HEK293 (cell line): ENCODE measurements around the gene ITPKB.

Experiments
- CTCF ChIA-PET: fragments of 350-600 bp; formaldehyde crosslinking; extraction: SDS; loops from one replicate; lab custom pipeline; 2021; ENCODE audit warnings: antibody characterized with exemption; lab: Yijun Ruan, JAX
- POLR2A ChIA-PET: fragments of 300-600 bp; formaldehyde crosslinking; extraction: SDS; loops from one replicate; lab custom pipeline; 2020; ENCODE audit warnings: antibody characterized with exemption, inconsistent platforms; lab: Yijun Ruan, JAX
- H3K27ac ChIP-seq: fragments of 200-500 bp; sonication (Bioruptor generic); 2 replicates; pipeline ENCODE4 v1.5.1; 2014; ENCODE audit warnings: low read depth, low read length, control low read depth, inconsistent platforms; ENCODE audit errors: extremely low read depth
- H3K36me3 ChIP-seq, 2 experiments: fragments of 200-500 bp in 1 of 2; sonication (Bioruptor generic) in 1 of 2; 1 replicate in 1 of 2; 2 replicates in 1 of 2; pipeline ENCODE4 v1.5.1; 2014 to 2017; ENCODE audit warnings: inconsistent platforms in 2 of 2, low read length in 2 of 2; ENCODE audit not compliant: control insufficient read depth in 2 of 2, insufficient read depth in 1 of 2
- H3K4me1 ChIP-seq: fragments of 200-500 bp; sonication (Bioruptor generic); 2 replicates; pipeline ENCODE4 v1.5.1; 2014; ENCODE audit warnings: mild to moderate bottlenecking, low read length, inconsistent platforms; ENCODE audit not compliant: control insufficient read depth, insufficient read depth
- H3K4me3 ChIP-seq: 2 replicates; pipeline ENCODE4 v1.5.1; 2011; ENCODE audit warnings: low read depth, mild to moderate bottlenecking, control low read depth, low read length, moderate library complexity
- H3K9me3 ChIP-seq: fragments of 200-500 bp; sonication (Bioruptor generic); 2 replicates; pipeline ENCODE4 v1.5.1; 2014; ENCODE audit warnings: low read depth, low read length, inconsistent platforms; ENCODE audit not compliant: control insufficient read depth, insufficient read depth
- HOXD13 ChIP-seq: sonication (generic); formaldehyde crosslinking; IDR thresholded peaks from 2 replicates; pipeline ENCODE4 v1.8.0; 2022; ENCODE audit warnings: missing genetic modification reagents, borderline replicate concordance
- IKZF3 ChIP-seq: fragments of 450-650 bp; IDR thresholded peaks from 2 replicates; pipeline ENCODE4 v1.5.0; 2018; ENCODE audit warnings: missing biosample characterization, mild to moderate bottlenecking, missing genetic modification characterization, moderate library complexity
- WT1 ChIP-seq: fragments of 450-650 bp; formaldehyde crosslinking; IDR thresholded peaks from 2 replicates; pipeline ENCODE4 v1.5.1; 2016; ENCODE audit warnings: missing biosample characterization, missing genetic modification characterization
- ZBTB1 ChIP-seq: fragments of 450-650 bp; formaldehyde crosslinking; IDR thresholded peaks from 2 replicates; pipeline ENCODE4 v1.5.1; 2016; ENCODE audit warnings: missing biosample characterization, missing genetic modification characterization
- ZBTB17 ChIP-seq: fragments of 450-650 bp; formaldehyde crosslinking; IDR thresholded peaks from 2 replicates; pipeline ENCODE4 v1.5.1; 2016; ENCODE audit warnings: missing biosample characterization, missing genetic modification characterization
- ZFP41 ChIP-seq: fragments of 450-650 bp; formaldehyde crosslinking; IDR thresholded peaks from 2 replicates; pipeline ENCODE4 v1.5.1; 2016; ENCODE audit warnings: missing biosample characterization, missing genetic modification characterization, borderline replicate concordance
- ZNF10 ChIP-seq: fragments of 450-650 bp; formaldehyde crosslinking; IDR thresholded peaks from 2 replicates; pipeline ENCODE4 v1.5.1; 2017; ENCODE audit warnings: missing biosample characterization, missing genetic modification characterization
- ZNF169 ChIP-seq: fragments of 450-650 bp; formaldehyde crosslinking; IDR thresholded peaks from 2 replicates; pipeline ENCODE4 v1.5.1; 2016; ENCODE audit warnings: missing biosample characterization, missing genetic modification characterization
- ZNF248 ChIP-seq: fragments of 450-650 bp; formaldehyde crosslinking; IDR thresholded peaks from 2 replicates; pipeline ENCODE4 v1.5.1; 2017; ENCODE audit warnings: missing biosample characterization, missing genetic modification characterization
- ZNF366 ChIP-seq: fragments of 450-650 bp; formaldehyde crosslinking; conservative IDR thresholded peaks from 2 replicates; pipeline ENCODE4 v1.5.1; 2016; ENCODE audit warnings: missing biosample characterization, missing genetic modification characterization
- ZNF37A ChIP-seq: fragments of 450-650 bp; IDR thresholded peaks from 2 replicates; pipeline ENCODE4 v1.5.1; 2018; ENCODE audit warnings: missing biosample characterization, missing genetic modification characterization
- ZNF560 ChIP-seq: fragments of 450-650 bp; formaldehyde crosslinking; IDR thresholded peaks from 2 replicates; pipeline ENCODE4 v1.5.1; 2017; ENCODE audit warnings: missing biosample characterization, missing genetic modification characterization, borderline replicate concordance
- ZNF585B ChIP-seq: fragments of 450-650 bp; formaldehyde crosslinking; IDR thresholded peaks from 2 replicates; pipeline ENCODE4 v1.5.1; 2016; ENCODE audit warnings: missing biosample characterization, missing genetic modification characterization
- ZNF654 ChIP-seq: fragments of 450-650 bp; formaldehyde crosslinking; IDR thresholded peaks from 2 replicates; pipeline ENCODE4 v1.5.1; 2016; ENCODE audit warnings: low read depth, missing biosample characterization, missing genetic modification characterization
- ZNF747 ChIP-seq: fragments of 450-650 bp; formaldehyde crosslinking; IDR thresholded peaks from 2 replicates; pipeline ENCODE4 v1.5.1; 2016; ENCODE audit warnings: missing biosample characterization, missing genetic modification characterization
- ZNF777 ChIP-seq: fragments of 450-650 bp; formaldehyde crosslinking; IDR thresholded peaks from 2 replicates; pipeline ENCODE4 v1.5.1; 2017; ENCODE audit warnings: missing biosample characterization, missing genetic modification characterization, borderline replicate concordance
- TF ChIP-seq, protein P1 (sequence below): sonication (generic); formaldehyde crosslinking; IDR thresholded peaks from 2 replicates; pipeline ENCODE4 v1.8.1; 2022; ENCODE audit warnings: mild to moderate bottlenecking, moderate library complexity, missing genetic modification reagents
- TF ChIP-seq, protein P2 (sequence below): fragments of 450-650 bp; formaldehyde crosslinking; IDR thresholded peaks from 2 replicates; pipeline ENCODE4 v1.5.1; 2016; ENCODE audit warnings: missing biosample characterization, missing genetic modification characterization
- TF ChIP-seq, protein P3 (sequence below): fragments of 450-650 bp; formaldehyde crosslinking; IDR thresholded peaks from 2 replicates; pipeline ENCODE4 v1.5.0; 2017; ENCODE audit warnings: missing biosample characterization, missing genetic modification characterization, borderline replicate concordance
- TF ChIP-seq, protein P4 (sequence below): fragments of 450-650 bp; formaldehyde crosslinking; IDR thresholded peaks from 2 replicates; pipeline ENCODE4 v1.5.1; 2016; ENCODE audit warnings: missing biosample characterization, missing genetic modification characterization
- TF ChIP-seq, protein P5 (sequence below): IDR thresholded peaks from 2 replicates; pipeline ENCODE4 v1.6.1; 2011; ENCODE audit warnings: mild to moderate bottlenecking, low read depth, low read length, borderline replicate concordance

Gene ITPKB

DNA sequence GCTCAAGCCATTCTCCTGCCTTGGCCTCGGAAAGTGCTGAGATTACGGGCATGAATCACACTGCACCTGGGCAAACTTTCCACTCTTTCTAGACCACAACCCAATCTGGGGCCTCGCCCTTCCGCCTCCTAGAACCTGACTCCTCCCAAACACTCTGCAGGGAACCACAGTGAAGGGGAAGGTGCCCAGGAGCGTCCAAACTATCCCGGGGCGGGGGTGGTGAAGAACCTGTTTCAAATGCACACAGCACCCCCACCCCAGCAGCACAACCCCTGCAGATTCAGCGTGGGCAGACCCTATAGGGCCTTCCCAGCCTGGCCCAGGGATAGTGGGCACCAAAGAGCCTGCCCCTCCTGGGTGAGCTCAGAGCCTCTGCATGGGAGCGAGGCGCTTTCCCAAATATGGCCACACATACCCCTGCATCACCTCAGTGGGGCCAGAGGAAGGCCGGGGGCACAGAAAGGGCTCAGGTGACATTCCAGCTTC, 103.6 kb downstream of the ITPKB start (continued):
- TF ChIP-seq, protein P1, sequence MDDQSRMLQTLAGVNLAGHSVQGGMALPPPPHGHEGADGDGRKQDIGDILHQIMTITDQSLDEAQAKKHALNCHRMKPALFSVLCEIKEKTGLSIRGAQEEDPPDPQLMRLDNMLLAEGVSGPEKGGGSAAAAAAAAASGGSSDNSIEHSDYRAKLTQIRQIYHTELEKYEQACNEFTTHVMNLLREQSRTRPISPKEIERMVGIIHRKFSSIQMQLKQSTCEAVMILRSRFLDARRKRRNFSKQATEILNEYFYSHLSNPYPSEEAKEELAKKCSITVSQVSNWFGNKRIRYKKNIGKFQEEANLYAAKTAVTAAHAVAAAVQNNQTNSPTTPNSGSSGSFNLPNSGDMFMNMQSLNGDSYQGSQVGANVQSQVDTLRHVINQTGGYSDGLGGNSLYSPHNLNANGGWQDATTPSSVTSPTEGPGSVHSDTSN = no peak
- TF ChIP-seq, protein P2, sequence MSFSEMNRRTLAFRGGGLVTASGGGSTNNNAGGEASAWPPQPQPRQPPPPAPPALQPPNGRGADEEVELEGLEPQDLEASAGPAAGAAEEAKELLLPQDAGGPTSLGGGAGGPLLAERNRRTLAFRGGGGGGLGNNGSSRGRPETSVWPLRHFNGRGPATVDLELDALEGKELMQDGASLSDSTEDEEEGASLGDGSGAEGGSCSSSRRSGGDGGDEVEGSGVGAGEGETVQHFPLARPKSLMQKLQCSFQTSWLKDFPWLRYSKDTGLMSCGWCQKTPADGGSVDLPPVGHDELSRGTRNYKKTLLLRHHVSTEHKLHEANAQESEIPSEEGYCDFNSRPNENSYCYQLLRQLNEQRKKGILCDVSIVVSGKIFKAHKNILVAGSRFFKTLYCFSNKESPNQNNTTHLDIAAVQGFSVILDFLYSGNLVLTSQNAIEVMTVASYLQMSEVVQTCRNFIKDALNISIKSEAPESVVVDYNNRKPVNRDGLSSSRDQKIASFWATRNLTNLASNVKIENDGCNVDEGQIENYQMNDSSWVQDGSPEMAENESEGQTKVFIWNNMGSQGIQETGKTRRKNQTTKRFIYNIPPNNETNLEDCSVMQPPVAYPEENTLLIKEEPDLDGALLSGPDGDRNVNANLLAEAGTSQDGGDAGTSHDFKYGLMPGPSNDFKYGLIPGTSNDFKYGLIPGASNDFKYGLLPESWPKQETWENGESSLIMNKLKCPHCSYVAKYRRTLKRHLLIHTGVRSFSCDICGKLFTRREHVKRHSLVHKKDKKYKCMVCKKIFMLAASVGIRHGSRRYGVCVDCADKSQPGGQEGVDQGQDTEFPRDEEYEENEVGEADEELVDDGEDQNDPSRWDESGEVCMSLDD = no peak
- TF ChIP-seq ZFP41 (tag by site-specific recombination) = no peak

DNA sequence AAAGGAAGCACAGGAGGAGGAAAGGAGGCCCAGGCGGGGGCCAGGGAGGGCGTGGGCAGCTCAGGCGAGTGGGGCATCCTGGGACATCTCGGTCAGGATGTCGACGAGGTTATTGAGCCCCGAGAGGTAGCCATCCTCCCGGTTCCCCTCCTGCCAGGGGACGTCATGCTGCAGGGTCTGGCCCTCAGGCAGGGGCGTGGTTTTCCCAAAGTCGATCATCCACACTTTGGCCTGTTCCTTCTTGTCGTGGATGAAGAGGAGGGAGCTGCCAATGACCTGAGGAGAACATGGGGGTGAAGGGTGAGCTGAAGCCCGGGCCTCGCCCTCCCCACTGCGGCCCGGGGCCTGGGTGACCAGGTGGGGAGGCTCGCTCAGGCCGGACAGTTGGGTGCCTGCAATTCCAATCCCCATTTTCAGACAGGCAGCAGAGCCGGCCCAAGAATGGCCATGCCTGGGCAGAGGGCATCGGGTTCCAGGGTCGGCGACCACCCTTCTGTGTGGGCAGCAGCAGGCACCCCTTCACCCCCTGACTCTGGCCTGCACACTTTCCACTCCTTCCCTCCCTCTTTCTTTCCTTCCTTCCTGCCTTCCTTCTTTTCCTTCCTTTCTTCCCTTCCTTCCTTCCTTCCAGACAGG, 104.4 kb downstream of the ITPKB start:
- peak; percentile 81; the same call in 1 of the 2 replicates for TF ChIP-seq ZNF366 (tag by site-specific recombination)
- 0 out of 2 replicates have a peak, but pooled peaks have one; percentile 21 for TF ChIP-seq ZNF747 (tag by site-specific recombination)
- TF ChIP-seq ZNF560 (tag by site-specific recombination) = no peak
- TF ChIP-seq HOXD13 (CRISPR knock-in tag) = 0 out of 2 replicates have a peak, but pooled peaks have one; percentile 43
- TF ChIP-seq, protein P3, sequence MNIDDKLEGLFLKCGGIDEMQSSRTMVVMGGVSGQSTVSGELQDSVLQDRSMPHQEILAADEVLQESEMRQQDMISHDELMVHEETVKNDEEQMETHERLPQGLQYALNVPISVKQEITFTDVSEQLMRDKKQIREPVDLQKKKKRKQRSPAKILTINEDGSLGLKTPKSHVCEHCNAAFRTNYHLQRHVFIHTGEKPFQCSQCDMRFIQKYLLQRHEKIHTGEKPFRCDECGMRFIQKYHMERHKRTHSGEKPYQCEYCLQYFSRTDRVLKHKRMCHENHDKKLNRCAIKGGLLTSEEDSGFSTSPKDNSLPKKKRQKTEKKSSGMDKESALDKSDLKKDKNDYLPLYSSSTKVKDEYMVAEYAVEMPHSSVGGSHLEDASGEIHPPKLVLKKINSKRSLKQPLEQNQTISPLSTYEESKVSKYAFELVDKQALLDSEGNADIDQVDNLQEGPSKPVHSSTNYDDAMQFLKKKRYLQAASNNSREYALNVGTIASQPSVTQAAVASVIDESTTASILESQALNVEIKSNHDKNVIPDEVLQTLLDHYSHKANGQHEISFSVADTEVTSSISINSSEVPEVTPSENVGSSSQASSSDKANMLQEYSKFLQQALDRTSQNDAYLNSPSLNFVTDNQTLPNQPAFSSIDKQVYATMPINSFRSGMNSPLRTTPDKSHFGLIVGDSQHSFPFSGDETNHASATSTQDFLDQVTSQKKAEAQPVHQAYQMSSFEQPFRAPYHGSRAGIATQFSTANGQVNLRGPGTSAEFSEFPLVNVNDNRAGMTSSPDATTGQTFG (tag by site-specific recombination) = 0 out of 2 replicates have a peak, but pooled peaks have one; percentile 43
- no peak for TF ChIP-seq ZNF654 (tag by site-specific recombination)
- TF ChIP-seq ZNF585B (tag by site-specific recombination) = no peak
- no peaks in the 10 kb centered on the region for H3K9me3 ChIP-seq
- H3K4me3 ChIP-seq = no peak overlapping the region
- ChIA-PET CTCF (interaction anchor here (0.6 to 8.0 kb wide), 31 partner anchors 8 to 855 kb away, joined by 3 to 155 read pairs (median 4); no protein-coding TSS in a partner anchor), POLR2A (interaction anchor here (0.7 kb wide), 1 partner anchor 228 kb away, joined by 4 read pairs; no protein-coding TSS in a partner anchor)
- no peak overlapping the region for H3K27ac ChIP-seq
- peaks cover 0 to 7% of the 10 kb centered on the region in 2 experiments; a peak in 2 of 3 replicates for H3K36me3 ChIP-seq
- no peaks in the 10 kb centered on the region for H3K4me1 ChIP-seq

DNA sequence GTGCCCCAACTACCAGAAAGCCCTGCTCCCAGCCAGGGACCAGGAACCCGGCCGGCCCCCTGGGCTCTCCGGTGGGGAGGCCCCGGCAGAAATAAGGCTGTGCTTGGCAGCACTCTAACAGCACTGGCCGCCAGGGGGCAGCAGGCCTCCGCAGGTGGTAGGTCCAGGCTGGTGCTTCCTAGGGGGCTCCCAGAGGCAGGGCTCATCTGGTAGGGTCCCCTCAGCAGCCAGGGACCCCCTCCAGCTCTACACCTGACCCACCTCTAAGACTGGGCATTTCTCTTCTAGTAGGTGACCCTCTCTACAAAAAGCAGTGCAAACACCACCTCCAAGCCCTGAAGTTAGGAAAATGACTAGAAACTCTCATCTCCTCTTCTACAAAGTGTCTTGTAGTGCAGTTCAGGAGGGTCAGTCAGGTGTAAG, 104.9 kb downstream of the ITPKB start:
- ChIA-PET CTCF (interaction anchor here (0.6 to 8.0 kb wide), 34 partner anchors 8 to 855 kb away, joined by 3 to 155 read pairs (median 4); no protein-coding TSS in a partner anchor), POLR2A (no interaction called here)
- no peak overlapping the region for H3K27ac ChIP-seq
- no peak overlapping the region for H3K4me3 ChIP-seq
- peaks cover 0 to 7% of the 10 kb centered on the region in 2 experiments; a peak in 2 of 3 replicates for H3K36me3 ChIP-seq
- no peaks in the 10 kb centered on the region for H3K9me3 ChIP-seq
- H3K4me1 ChIP-seq = no peaks in the 10 kb centered on the region
- TF ChIP-seq ZNF248 (tag by site-specific recombination) = no peak
- TF ChIP-seq ZBTB1 = no peak
- no peak for TF ChIP-seq IKZF3 (tag by site-specific recombination)
- TF ChIP-seq, protein P4, sequence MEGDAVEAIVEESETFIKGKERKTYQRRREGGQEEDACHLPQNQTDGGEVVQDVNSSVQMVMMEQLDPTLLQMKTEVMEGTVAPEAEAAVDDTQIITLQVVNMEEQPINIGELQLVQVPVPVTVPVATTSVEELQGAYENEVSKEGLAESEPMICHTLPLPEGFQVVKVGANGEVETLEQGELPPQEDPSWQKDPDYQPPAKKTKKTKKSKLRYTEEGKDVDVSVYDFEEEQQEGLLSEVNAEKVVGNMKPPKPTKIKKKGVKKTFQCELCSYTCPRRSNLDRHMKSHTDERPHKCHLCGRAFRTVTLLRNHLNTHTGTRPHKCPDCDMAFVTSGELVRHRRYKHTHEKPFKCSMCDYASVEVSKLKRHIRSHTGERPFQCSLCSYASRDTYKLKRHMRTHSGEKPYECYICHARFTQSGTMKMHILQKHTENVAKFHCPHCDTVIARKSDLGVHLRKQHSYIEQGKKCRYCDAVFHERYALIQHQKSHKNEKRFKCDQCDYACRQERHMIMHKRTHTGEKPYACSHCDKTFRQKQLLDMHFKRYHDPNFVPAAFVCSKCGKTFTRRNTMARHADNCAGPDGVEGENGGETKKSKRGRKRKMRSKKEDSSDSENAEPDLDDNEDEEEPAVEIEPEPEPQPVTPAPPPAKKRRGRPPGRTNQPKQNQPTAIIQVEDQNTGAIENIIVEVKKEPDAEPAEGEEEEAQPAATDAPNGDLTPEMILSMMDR (tag by site-specific recombination) = peak; percentile 97
- peak; percentile 43; the same call in 1 of the 2 replicates for TF ChIP-seq WT1
- no peak for TF ChIP-seq ZNF169 (tag by site-specific recombination)
- TF ChIP-seq ZNF777 (tag by site-specific recombination) = no peak
- TF ChIP-seq, protein P5, sequence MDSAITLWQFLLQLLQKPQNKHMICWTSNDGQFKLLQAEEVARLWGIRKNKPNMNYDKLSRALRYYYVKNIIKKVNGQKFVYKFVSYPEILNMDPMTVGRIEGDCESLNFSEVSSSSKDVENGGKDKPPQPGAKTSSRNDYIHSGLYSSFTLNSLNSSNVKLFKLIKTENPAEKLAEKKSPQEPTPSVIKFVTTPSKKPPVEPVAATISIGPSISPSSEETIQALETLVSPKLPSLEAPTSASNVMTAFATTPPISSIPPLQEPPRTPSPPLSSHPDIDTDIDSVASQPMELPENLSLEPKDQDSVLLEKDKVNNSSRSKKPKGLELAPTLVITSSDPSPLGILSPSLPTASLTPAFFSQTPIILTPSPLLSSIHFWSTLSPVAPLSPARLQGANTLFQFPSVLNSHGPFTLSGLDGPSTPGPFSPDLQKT = no peak
- no peak for TF ChIP-seq ZNF10 (tag by site-specific recombination)
- TF ChIP-seq ZNF37A (tag by site-specific recombination) = no peak
- peak; percentile 59 for TF ChIP-seq ZBTB17 (tag by site-specific recombination)
